Stimulated activated CD8-positive, alpha-beta memory T cell treated with anti-CD3 and anti-CD28 coated beads, Interleukin-4, amount 100 ng/mL, for 4 hours (primary cell): Measurements from ENCODE around the gene CDH24.

Experiments
- DNase-seq, 2 donors: peaks; one replicate each; pipeline ENCODE4 v3.0.0-alpha.2; 2020; ENCODE audit warnings: low read depth in 2 of 2, low spot score in 1 of 2

The CDH24 gene

GRCh38 chr14:23056956-23057756 is at the start of gene CDH24:
Gene CDH24 (minus strand): TSS chr14:23057520. CDS start chr14:23055733, 1,787 bp downstream.
- peak in 1 of 2 donors; percentile 50 for DNase-seq

GRCh38 chr14:23106747-23107045 is 49.4 kb upstream of the CDH24 start:
- DNase-seq = no peak

- DNase-seq = no peak
Measured at GRCh38 chr14:23105348-23105824, 48.1 kb upstream of the CDH24 start.

GRCh38 chr14:23104591-23105347 is 47.4 kb upstream of the CDH24 start, which contains the start of gene CIROP:
Gene CIROP (minus strand): TSS chr14:23104989. CDS start chr14:23104920, 69 bp downstream.
- no peak for DNase-seq

- no peak for DNase-seq
Measured at GRCh38 chr14:23104070-23104590, 46.8 kb upstream of the CDH24 start.

GRCh38 chr14:23103581-23103980 is 46.3 kb upstream of the CDH24 start:
- no peak for DNase-seq

- no peak for DNase-seq
Measured at GRCh38 chr14:23102801-23103200, 45.5 kb upstream of the CDH24 start.

- no peak for DNase-seq
Measured at GRCh38 chr14:23101986-23102625, 44.8 kb upstream of the CDH24 start.

GRCh38 chr14:23101213-23101970 is 44.1 kb upstream of the CDH24 start:
- DNase-seq = no peak

GRCh38 chr14:23099212-23099861 is 42.0 kb upstream of the CDH24 start:
- DNase-seq = no peak

GRCh38 chr14:23097786-23098185 is 40.5 kb upstream of the CDH24 start:
- DNase-seq = no peak

- DNase-seq = peak in 1 of 2 donors; percentile 99
Measured at GRCh38 chr14:23095196-23096108, 38.1 kb upstream of the CDH24 start, which contains the start of gene C14orf119. Gene C14orf119 (plus strand): TSS chr14:23095505. CDS start chr14:23097659, 2,154 bp downstream.

- peak; percentile 56 to 98 for DNase-seq
Measured at GRCh38 chr14:23094666-23095195, 37.4 kb upstream of the CDH24 start, which contains the start of gene ACIN1. Gene ACIN1 (minus strand): TSS chr14:23095136. CDS start chr14:23095112, 24 bp downstream.

GRCh38 chr14:23093991-23094665 is 36.8 kb upstream of the CDH24 start:
- peak in 1 of 2 donors; percentile 47 for DNase-seq

GRCh38 chr14:23093526-23093925 is 36.2 kb upstream of the CDH24 start:
- DNase-seq = no peak

GRCh38 chr14:23093104-23093503 is 35.8 kb upstream of the CDH24 start:
- no peak for DNase-seq

GRCh38 chr14:23091294-23092225 is 34.2 kb upstream of the CDH24 start:
- no peak for DNase-seq
